ENCODE results near the gene CD53.
A peak's percentile ranks its signal among the peaks of the same experiment; 100 is the strongest.
"Not testable (repeated sequence)": the region's sequence is repeated elsewhere in the genome, so short reads cannot be mapped to it uniquely, and the experiment has no call there.

The CD53 gene

DNA sequence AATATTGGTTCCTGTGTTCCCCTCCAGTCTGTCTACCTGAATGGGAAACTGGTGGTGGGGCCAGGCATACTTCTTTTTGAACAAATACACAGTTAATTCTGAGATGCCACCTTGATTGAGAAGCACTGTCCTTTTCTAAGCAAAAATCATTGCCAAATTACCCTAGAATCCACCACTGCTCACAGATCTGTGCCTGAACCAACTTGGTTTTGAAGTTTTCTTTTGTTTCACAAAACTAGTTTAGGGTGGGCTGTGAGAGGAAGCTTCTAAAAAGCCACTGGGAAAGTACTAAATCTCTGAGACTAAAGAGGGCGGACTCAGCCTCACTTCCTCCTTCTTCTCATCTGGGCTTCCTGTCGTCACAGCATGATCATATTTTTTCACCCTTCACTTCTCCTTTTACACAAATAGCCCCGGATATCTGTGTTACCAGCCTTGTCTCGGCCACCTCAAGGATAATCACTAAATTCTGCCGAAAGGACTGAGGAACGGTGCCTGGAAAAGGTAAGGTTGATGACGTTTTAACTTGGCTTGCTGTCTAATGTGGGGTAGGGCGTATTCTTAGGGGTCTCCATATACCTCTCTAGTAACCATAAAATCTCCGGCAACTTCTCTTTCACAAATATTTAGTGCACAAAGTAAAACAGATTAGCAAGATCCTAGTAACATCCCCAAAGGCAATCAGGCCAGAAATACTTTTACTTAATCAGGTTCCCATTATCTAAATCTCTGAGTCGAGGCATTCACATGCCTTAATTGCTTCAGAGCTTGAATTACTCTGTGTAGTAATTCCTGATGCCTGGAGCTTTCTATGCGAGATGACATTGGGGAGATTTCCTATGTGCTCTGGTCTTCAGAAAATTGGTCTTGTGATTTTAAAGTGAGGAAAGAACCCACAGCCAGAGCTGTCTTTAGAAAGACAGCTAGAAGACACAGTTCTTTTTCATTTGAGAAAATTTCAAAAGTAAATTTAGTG, at the start of gene CD53:
TSS of gene CD53 (plus strand) at position 404 of the 976 bp plus-strand sequence. CDS start 18,261 bp downstream, outside the sequence.
- DNase-seq = peak in 5 of 58 donors; percentile 5 to 16 (median 11)

DNA sequence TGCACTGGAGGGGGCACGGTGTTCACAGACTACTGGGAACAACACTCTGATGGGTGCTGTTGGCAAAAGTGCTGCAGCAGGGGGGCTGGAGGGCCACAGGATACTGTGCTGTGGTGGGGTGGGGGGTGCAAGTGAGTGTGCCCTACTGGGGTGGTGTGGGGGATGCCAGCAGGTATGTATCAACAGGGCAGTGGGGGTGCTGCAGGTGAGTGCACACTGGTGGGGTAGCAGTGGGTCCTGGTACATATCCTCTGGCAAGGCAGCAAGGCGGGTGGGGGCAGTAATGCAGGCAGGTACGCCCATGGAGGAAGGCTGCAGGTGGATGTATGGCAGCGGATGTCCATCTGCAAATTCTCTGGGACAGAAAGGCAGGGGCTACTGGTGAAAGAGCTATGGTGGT, 48.8 kb upstream of the CD53 start:
- no peak for DNase-seq

GRCh38 chr1:110829955-110830553, 42.9 kb upstream of the CD53 start:
- DNase-seq = no peak

DNA sequence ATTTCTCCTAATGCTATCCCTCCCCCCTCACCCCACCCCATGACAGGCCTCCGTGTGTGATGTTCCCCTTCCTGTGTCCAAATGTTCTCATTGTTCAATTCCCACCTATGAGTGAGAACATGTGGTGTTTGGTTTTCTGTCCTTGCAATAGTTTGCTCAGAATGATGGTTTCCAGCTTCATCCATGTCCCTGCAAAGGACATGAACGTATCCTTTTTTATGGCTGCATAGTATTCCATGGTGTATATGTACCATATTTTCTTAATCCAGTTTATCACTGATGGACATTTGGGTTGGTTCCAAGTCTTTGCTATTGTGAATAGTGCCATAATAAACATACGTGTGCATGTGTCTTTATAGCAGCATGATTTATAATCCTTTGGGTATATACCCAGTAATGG, 39.2 kb upstream of the CD53 start:
- not testable (repeated sequence) for DNase-seq

DNA sequence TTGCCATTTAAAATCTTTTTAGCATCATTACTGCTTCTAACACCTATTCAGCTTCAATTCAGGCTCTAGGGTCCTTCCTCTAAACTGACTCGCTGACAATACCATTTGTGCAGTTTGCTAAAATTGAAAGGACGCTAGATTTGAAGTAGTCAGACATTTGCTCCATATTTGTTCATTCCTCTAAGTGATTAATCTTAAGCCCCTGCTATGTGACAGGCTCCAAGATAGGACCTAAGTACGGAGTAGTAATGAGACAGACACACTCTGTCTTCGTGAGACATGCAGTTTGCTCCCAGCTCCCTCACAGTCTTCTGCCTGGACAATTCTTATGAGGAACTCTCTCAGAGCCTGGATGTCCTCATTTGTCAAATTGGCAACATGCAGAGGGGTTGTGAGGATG, 26.1 kb upstream of the CD53 start:
- DNase-seq = no peak

DNA sequence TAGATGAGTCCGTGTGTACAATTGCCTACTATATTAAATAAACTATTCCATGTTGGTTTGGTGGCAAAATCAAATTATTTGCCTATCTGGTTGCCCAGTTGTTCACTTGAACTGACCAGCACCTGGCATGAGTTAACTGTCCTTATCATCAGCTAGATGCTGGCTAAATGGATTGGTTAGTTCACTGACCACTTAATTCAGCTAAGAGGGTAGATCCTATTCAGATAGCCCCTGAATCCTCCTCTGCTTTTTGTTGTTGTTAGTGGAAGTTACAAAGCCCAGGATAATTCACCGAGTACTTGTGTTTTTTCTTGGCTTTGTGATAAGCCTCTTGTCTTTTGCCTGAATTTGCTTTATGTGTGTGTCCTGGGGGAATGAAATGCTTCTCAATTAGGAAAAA, 22.8 kb upstream of the CD53 start:
- no peak for DNase-seq

GRCh38 chr1:110850627-110851026, 22.3 kb upstream of the CD53 start:
- DNase-seq = no peak

- no peak for DNase-seq
Measured at GRCh38 chr1:110853135-110853534, 19.8 kb upstream of the CD53 start.

DNA sequence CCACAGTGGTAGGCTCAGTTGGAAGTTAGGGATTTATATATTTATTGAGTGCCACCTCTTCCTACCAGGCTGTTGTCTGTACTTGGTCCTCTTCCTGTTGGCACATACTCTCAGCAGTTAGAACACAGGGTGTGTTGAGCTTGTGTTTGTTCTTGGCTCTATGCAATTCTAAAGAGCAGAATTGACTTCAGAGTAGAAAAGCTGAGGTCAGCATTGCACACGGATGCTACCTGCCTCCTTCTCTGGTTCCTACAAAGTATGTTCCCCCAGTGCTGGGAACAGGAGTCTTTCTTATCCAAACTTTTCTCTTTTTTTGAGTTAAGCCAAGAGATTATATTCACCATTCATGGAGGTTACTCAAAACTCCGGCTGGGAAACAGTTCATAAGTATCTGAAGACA, 16.5 kb upstream of the CD53 start:
- DNase-seq = no peak

- no peak for DNase-seq
Measured at GRCh38 chr1:110857964-110858948, 14.7 kb upstream of the CD53 start.

DNA sequence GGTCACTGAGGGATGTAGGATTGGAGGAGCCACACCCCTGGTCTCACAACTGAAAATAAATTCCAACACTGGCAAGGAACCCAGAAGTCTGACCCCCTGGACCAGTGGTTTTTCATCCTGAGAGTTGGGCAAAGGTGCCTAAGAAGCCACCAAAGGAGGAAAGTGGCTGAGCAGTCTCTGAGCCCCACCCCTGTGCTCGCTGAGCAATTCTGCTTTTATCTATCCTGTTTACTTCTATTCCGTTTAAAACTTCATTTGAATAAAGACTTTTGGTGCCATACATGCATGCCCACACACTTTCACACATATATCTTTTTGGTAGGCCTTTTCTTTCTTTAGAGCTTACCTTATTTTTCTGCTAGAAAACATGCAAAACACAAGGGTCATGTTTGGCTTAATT, 13.9 kb upstream of the CD53 start:
- DNase-seq = peak in 2 of 58 donors; percentile 1 to 26

- no peak for DNase-seq
Measured at GRCh38 chr1:110860174-110860573, 12.8 kb upstream of the CD53 start.

DNA sequence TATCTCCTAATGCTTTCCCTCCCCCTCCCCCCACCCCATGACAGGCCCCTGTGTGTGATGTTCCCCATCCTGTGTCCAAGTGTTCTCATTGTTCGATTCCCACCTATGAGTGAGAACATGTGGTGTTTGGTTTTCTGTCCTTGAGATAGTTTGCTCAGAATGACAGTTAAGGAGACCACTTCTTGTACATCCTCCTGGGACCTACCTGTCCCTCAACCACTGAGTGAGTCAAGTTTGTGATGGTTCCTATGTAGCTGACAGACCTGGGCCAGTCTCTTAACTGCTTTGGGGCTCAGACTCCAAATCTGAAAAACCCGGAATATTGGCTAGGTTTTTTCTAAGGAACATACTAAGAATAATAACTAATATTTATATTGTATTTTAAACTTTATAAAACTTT, 12.3 kb upstream of the CD53 start:
- not testable (repeated sequence) for DNase-seq

- not testable (repeated sequence) for DNase-seq
Measured at GRCh38 chr1:110861942-110862341, 11.0 kb upstream of the CD53 start.

DNA sequence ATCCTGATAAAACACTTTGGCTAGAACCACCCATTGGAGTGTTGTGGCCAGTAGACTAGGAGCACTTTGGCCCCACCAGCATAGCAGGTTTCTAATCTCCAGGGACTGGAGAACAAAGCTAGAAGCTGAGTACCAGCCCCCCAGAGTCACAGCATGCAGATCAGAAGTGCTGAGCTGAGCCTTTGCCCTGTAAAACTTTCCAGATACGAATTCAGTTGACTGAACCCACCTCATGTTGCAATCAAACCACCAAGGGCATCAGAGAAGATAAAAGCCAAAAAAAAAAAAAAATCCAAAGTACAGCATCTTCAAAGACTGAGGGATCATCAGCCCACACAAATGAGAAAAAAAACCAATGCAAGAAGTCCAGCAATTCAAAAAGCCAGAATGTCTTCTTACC, 8.7 kb upstream of the CD53 start:
- DNase-seq = no peak

GRCh38 chr1:110870721-110871388, 2.1 kb upstream of the CD53 start:
- no peak for DNase-seq

DNA sequence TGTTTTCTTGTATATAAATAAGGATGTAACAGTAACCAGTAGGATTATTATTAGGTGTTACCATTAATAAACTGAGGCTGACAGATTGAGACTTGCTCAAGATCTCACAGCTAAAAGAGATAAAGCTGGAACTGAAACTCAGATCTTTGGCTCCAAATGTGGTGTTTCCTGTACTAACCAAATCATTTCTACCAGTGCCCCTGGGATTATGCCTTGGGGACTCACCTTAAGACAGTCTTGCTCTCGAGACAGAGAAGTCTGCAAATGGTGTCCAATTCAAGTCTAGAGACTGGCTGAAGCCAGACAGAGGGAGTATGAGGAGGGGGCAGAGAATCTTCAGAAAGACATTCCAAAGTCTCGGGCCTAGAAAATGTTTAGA, 593 bp upstream of the CD53 start:
- DNase-seq = no peak

GRCh38 chr1:110873856-110874255, 908 bp downstream of the CD53 start:
- no peak for DNase-seq

DNA sequence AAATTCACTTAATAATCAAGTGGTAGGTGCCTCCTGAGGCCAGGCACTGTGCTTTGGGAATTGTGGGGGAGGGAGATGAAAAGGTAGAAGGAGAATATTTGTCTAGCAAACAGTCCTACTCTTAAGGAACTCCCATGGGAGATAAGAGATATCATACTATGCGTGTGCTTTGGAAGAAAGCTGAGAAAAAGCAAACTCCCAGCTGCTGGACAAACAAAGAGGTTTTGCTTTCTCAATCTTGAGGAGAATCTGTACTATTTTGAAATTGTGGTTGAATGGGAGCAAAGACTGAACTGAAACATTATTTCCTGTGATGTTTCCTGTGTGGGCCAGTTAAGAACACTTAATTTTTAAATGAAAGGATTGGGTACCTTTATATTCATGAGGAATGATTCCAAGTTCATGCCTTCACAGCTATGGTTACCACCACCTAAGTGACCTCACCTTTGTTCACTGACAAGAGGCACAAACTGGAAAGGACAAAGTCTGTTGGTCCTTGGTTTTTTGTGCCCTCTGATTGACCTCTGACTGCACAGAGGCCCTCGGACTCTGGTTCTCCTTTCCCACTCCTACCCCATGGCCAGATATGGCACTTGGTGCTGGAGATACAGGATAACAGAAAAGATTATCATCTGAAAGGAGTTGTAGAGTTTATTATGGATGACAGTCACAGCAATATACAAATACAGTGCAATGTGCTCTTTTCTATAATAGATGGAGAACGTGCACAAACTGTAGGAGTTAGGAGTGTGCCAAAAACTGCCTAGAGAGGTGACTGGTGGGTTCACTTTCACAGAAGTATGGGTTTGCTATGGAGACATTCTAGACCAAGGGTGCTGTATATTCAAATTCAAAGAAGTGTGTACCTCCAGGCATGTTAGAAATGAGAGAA, 1.6 kb downstream of the CD53 start:
- DNase-seq = no peak

DNA sequence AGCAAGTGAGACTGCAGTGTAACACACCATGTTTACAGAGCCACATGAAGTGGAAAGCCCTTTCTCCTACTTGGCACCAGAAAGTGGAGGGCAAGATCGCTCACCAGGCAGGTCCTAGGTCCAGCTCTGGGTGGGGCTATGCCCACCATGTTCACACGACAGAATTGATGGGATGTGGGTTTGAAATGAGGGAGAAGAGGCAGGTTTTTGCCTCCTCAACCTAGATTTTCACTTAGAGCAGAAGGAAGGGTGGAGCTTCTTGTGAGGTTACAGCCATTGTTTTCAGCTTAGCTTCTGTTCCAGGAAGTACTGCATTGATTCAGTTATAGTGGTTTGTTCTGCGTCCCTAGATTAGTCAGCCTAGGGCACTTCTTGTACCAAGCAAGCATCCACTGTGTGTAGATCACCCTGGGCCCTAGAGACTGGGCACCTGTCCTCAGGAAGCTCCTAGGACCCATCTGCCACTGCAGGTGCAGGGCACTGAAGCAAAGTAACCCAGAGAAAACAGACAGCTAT, 2.3 kb downstream of the CD53 start:
- no peak for DNase-seq

Data from anterior cingulate cortex (tissue), 58 donors.